Stimulated activated CD8-positive, alpha-beta memory T cell treated with anti-CD3 and anti-CD28 coated beads, Interleukin-12 subunit alpha, Interleukin-12 subunit beta, amount 100 ng/mL, for 4 hours (primary cell): ENCODE results near the gene SLC29A3.

Experiments
- DNase-seq: peaks from one replicate; pipeline ENCODE4 v3.0.0-alpha.2; 2020; ENCODE audit warnings: low read depth

The SLC29A3 gene

GRCh38 chr10:71392791-71393781 is 74.0 kb downstream of the SLC29A3 start:
- no peak for DNase-seq

- no peak for DNase-seq
Measured at GRCh38 chr10:71393841-71394475, 74.9 kb downstream of the SLC29A3 start.

- no peak for DNase-seq
Measured at GRCh38 chr10:71394926-71395562, 76.0 kb downstream of the SLC29A3 start.

- no peak for DNase-seq
Measured at GRCh38 chr10:71395621-71396020, 76.6 kb downstream of the SLC29A3 start.

GRCh38 chr10:71396084-71396710 is 77.1 kb downstream of the SLC29A3 start:
- DNase-seq = no peak

GRCh38 chr10:71396711-71397295 is 77.7 kb downstream of the SLC29A3 start, which contains the start of gene CDH23:
CDH23 (plus strand) TSS chr10:71396920; CDS start chr10:71439832, 42,912 bp downstream.
- DNase-seq = no peak

- DNase-seq = no peak
Measured at GRCh38 chr10:71397296-71398212, 78.5 kb downstream of the SLC29A3 start.

GRCh38 chr10:71398976-71399375 is 79.9 kb downstream of the SLC29A3 start:
- DNase-seq = no peak

GRCh38 chr10:71399946-71400345 is 80.9 kb downstream of the SLC29A3 start:
- no peak for DNase-seq

- DNase-seq = no peak
Measured at GRCh38 chr10:71401056-71401455, 82.0 kb downstream of the SLC29A3 start.

- no peak for DNase-seq
Measured at GRCh38 chr10:71402005-71402404, 82.9 kb downstream of the SLC29A3 start.

GRCh38 chr10:71404503-71405295 is 85.6 kb downstream of the SLC29A3 start:
- DNase-seq = no peak

GRCh38 chr10:71406878-71407277 is 87.8 kb downstream of the SLC29A3 start:
- no peak for DNase-seq

GRCh38 chr10:71408436-71409225 is 89.6 kb downstream of the SLC29A3 start:
- no peak for DNase-seq

- no peak for DNase-seq
Measured at GRCh38 chr10:71409516-71410104, 90.6 kb downstream of the SLC29A3 start.
